AG04449 (cell line): ENCODE results near the gene MFAP3.

Experiments
- CTCF ChIA-PET: fragments of 350-600 bp; formaldehyde crosslinking; extraction: SDS; loops from one replicate; lab custom pipeline; 2021; ENCODE audit warnings: antibody characterized with exemption; lab: Yijun Ruan, JAX
- POLR2A ChIA-PET: fragments of 400-600, 350-600 bp; formaldehyde crosslinking; extraction: SDS; loops from one replicate; lab custom pipeline; 2020; ENCODE audit warnings: antibody characterized with exemption, inconsistent platforms; lab: Yijun Ruan, JAX
- DNase-seq: peaks from one replicate; pipeline ENCODE4 v3.0.0-alpha.2; 2010; ENCODE audit warnings: low read depth, low spot score
- H3K4me3 ChIP-seq: 2 replicates; pipeline ENCODE4 v1.5.1; 2011; ENCODE audit warnings: low read depth, mild to moderate bottlenecking, control low read depth, low read length
- CTCF ChIP-seq: IDR thresholded peaks from one replicate; pipeline ENCODE4 v1.5.1; 2011; ENCODE audit warnings: mild to moderate bottlenecking, moderate library complexity, low read length, control low read depth, inconsistent platforms; ENCODE audit not compliant: insufficient read depth; ENCODE audit errors: missing control alignments

Gene MFAP3

GRCh38 chr5:154044581-154044980 is 5.8 kb downstream of the MFAP3 start:
- H3K4me3 ChIP-seq, result no peak overlapping the region
- no peak for TF ChIP-seq CTCF
- ChIA-PET CTCF (no interaction called here), POLR2A (no interaction called here)
- no peak for DNase-seq

GRCh38 chr5:154046486-154046885 is 7.7 kb downstream of the MFAP3 start:
- no peak for TF ChIP-seq CTCF
- CTCF ChIA-PET, result interaction anchor here (1.7 kb wide), 1 partner anchor 26 kb away, joined by 6 read pairs; no protein-coding TSS in a partner anchor
- no peak overlapping the region for H3K4me3 ChIP-seq
- DNase-seq, result no peak
- POLR2A ChIA-PET, result no interaction called here

- TF ChIP-seq CTCF, result no peak
- no peak for DNase-seq
- H3K4me3 ChIP-seq, result no peak overlapping the region
- ChIA-PET POLR2A (no interaction called here), CTCF (interaction anchor here (1.7 kb wide), 1 partner anchor 25 kb away, joined by 6 read pairs; no protein-coding TSS in a partner anchor)
These were observed 8.6 kb downstream of the MFAP3 start for GRCh38 chr5:154047324-154047723.

GRCh38 chr5:154049636-154050035 is 10.9 kb downstream of the MFAP3 start:
- TF ChIP-seq CTCF, result no peak
- ChIA-PET CTCF (interaction anchor here (1.3 to 1.6 kb wide), 4 partner anchors 20 to 356 kb away, joined by 3 to 6 read pairs (median 4); no protein-coding TSS in a partner anchor), POLR2A (interaction anchor here (1.1 kb wide), 1 partner anchor 10 kb away, joined by 4 read pairs; no protein-coding TSS in a partner anchor)
- DNase-seq, result no peak
- H3K4me3 ChIP-seq, result no peak overlapping the region

GRCh38 chr5:154053468-154053867 is 14.7 kb downstream of the MFAP3 start:
- no peak for TF ChIP-seq CTCF
- no peak for DNase-seq
- ChIA-PET POLR2A (interaction anchor here (1.1 kb wide), 1 partner anchor 15 kb away, joined by 4 read pairs; the partner anchor contains the start of genes FAM114A2 and MFAP3), CTCF (interaction anchor here (1.1 to 1.9 kb wide), 4 partner anchors 10 to 144 kb away, joined by 3 to 5 read pairs (median 4); no protein-coding TSS in a partner anchor)
- H3K4me3 ChIP-seq, result no peak overlapping the region

- H3K4me3 ChIP-seq, result no peak overlapping the region
- ChIA-PET POLR2A (no interaction called here), CTCF (interaction anchor here (0.9 to 1.6 kb wide), 3 partner anchors 14 to 350 kb away, joined by 3 to 8 read pairs (median 4); no protein-coding TSS in a partner anchor)
- TF ChIP-seq CTCF, result no peak
- no peak for DNase-seq
These were observed 16.4 kb downstream of the MFAP3 start for GRCh38 chr5:154055201-154055600.
